GM19025 (cell line): ENCODE measurements around the gene BPIFB1.

Experiments
- ATAC-seq: cut with Tn5 transposase; IDR thresholded peaks from one replicate; pipeline ENCODE4 v1.9.1; 2021; ENCODE audit warnings: mild to moderate bottlenecking, low read depth, moderate library complexity; ENCODE audit not compliant: unreplicated experiment

BPIFB1 gene

GRCh38 chr20:33272155-33272873 is 10.7 kb upstream of the BPIFB1 start:
- ATAC-seq: no peak

- ATAC-seq: no peak
Observed at GRCh38 chr20:33273117-33273851, 9.7 kb upstream of the BPIFB1 start.

- ATAC-seq: no peak
Observed at GRCh38 chr20:33275215-33275614, 7.8 kb upstream of the BPIFB1 start.

GRCh38 chr20:33275871-33276270 is 7.1 kb upstream of the BPIFB1 start:
- ATAC-seq: no peak

GRCh38 chr20:33276303-33277113 is 6.5 kb upstream of the BPIFB1 start:
- no peak for ATAC-seq

- ATAC-seq: no peak
Observed at GRCh38 chr20:33277471-33278441, 5.3 kb upstream of the BPIFB1 start.

- ATAC-seq: no peak
Observed at GRCh38 chr20:33278700-33279099, 4.3 kb upstream of the BPIFB1 start.

GRCh38 chr20:33279261-33279910 is 3.6 kb upstream of the BPIFB1 start:
- no peak for ATAC-seq

GRCh38 chr20:33280000-33280680 is 2.9 kb upstream of the BPIFB1 start:
- ATAC-seq: no peak

- ATAC-seq: no peak
Observed at GRCh38 chr20:33280775-33281174, 2.2 kb upstream of the BPIFB1 start.

GRCh38 chr20:33281550-33282146 is 1.4 kb upstream of the BPIFB1 start:
- no peak for ATAC-seq

- no peak for ATAC-seq
Observed at GRCh38 chr20:33282196-33282934, 649 bp upstream of the BPIFB1 start.

GRCh38 chr20:33284284-33284683 is 1.3 kb downstream of the BPIFB1 start:
- no peak for ATAC-seq

GRCh38 chr20:33284937-33285336 is 1.9 kb downstream of the BPIFB1 start:
- no peak for ATAC-seq

- ATAC-seq: no peak
Observed at GRCh38 chr20:33285861-33286495, 3.0 kb downstream of the BPIFB1 start.

- ATAC-seq: no peak
Observed at GRCh38 chr20:33287884-33288283, 4.9 kb downstream of the BPIFB1 start.

GRCh38 chr20:33290852-33291251 is 7.8 kb downstream of the BPIFB1 start:
- ATAC-seq: no peak
